Measurements from ENCODE around the gene TAS1R3.

TAS1R3 gene

DNA sequence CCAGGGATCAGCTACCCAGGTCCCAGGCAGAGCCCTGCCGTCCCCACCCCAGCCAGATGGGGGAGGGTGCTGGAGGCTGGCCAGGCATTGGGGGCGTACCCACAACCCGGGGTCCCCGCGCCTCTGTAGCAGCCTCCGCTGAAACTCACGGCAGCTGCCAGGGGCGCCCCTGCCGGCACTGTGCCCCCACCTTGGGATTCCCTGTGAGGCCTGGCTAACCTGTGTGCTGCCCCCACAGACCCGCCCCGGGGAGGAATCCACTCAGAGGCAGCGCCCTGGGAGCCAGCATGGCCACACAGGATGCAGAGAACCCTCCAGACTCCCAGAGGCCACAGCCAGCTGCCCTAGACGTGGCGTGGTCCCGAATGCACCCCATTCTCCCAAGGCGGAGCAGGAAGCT, 14.3 kb downstream of the TAS1R3 start:
- TF ChIP-seq SIN3A (IDR thresholded peaks at IDR 0.05; ENCODE audit: borderline replicate concordance, insufficient read depth, low read length): no peak
- TF ChIP-seq POLR2AphosphoS5 (IDR thresholded peaks at IDR 0.05; ENCODE audit: low read depth, low read length): no peak
- TF ChIP-seq TAF1 (IDR thresholded peaks at IDR 0.05; ENCODE audit: borderline replicate concordance, insufficient read depth, low read length): no peak
- no peak for TF ChIP-seq FOXP2 (optimal IDR thresholded peaks at IDR 0.05; ENCODE audit: borderline replicate concordance, extremely low read depth, extremely low read length, insufficient read depth)
- TF ChIP-seq, protein P1, sequence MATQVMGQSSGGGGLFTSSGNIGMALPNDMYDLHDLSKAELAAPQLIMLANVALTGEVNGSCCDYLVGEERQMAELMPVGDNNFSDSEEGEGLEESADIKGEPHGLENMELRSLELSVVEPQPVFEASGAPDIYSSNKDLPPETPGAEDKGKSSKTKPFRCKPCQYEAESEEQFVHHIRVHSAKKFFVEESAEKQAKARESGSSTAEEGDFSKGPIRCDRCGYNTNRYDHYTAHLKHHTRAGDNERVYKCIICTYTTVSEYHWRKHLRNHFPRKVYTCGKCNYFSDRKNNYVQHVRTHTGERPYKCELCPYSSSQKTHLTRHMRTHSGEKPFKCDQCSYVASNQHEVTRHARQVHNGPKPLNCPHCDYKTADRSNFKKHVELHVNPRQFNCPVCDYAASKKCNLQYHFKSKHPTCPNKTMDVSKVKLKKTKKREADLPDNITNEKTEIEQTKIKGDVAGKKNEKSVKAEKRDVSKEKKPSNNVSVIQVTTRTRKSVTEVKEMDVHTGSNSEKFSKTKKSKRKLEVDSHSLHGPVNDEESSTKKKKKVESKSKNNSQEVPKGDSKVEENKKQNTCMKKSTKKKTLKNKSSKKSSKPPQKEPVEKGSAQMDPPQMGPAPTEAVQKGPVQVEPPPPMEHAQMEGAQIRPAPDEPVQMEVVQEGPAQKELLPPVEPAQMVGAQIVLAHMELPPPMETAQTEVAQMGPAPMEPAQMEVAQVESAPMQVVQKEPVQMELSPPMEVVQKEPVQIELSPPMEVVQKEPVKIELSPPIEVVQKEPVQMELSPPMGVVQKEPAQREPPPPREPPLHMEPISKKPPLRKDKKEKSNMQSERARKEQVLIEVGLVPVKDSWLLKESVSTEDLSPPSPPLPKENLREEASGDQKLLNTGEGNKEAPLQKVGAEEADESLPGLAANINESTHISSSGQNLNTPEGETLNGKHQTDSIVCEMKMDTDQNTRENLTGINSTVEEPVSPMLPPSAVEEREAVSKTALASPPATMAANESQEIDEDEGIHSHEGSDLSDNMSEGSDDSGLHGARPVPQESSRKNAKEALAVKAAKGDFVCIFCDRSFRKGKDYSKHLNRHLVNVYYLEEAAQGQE (IDR thresholded peaks at IDR 0.05; ENCODE audit: insufficient read depth in 1 of 2, low read depth in 2 of 2, low read length in 2 of 2): no peak

DNA sequence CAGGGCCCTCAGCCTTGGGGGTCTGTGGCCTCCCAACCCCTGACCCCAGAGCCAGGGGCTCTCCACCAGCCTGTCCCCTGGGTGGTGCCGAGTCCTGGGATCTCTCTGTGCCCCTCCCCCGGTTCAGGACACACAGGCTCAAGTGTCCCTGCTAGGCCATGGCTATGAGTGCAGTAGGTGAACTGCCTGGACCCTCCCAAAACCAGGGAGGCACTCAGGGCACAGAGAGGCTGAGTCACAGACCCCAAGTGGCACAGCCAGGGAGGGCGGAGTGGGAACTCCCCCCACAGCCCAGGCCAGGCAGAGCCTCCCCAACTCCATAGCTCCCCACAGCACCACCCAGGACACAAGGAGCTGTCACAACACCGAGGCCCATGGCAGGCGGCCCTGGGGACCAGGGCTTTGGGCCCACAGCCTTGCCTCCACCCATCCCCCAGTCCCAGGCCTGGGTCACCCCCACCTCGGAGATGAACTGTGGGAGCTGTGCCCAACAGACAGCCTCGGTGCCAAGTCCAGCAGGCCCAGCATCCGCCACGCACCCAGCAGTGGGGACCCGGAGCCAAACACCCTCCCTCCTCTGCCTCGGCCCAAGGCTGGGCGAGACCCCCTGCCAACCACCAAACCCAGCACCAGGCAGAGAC, 14.9 kb downstream of the TAS1R3 start:
- TF ChIP-seq, protein P1 (IDR thresholded peaks at IDR 0.05; ENCODE audit: insufficient read depth in 1 of 2, low read depth in 2 of 2, low read length in 2 of 2): no peak
- TF ChIP-seq POLR2AphosphoS5 (IDR thresholded peaks at IDR 0.05; ENCODE audit: low read depth, low read length): no peak
- no peak for TF ChIP-seq TAF1 (IDR thresholded peaks at IDR 0.05; ENCODE audit: borderline replicate concordance, insufficient read depth, low read length)
- no peak for TF ChIP-seq SIN3A (IDR thresholded peaks at IDR 0.05; ENCODE audit: borderline replicate concordance, insufficient read depth, low read length)
- TF ChIP-seq FOXP2 (optimal IDR thresholded peaks at IDR 0.05; ENCODE audit: borderline replicate concordance, extremely low read depth, extremely low read length, insufficient read depth): no peak

DNA sequence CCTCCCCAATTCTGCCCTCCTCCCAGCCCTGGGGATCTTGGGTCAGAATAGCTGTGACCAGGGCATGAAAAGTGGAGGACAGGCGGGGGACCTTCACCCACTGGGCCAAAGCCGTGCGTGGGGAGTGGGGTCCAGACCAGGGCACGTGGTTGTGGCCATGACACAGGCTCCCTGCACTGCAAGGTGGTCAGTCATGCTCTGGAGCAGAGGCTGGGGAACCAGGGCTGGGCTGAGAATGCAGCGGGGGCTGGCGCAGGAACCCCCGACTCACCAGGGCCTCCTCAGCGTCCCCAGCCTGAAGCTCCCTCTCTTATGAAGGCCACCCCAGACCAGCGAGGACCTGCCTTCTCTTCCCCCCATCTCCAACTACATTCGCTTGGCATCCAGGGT, 15.4 kb downstream of the TAS1R3 start:
- TF ChIP-seq POLR2AphosphoS5 (IDR thresholded peaks at IDR 0.05; ENCODE audit: low read depth, low read length): no peak
- no peak for TF ChIP-seq TAF1 (IDR thresholded peaks at IDR 0.05; ENCODE audit: borderline replicate concordance, insufficient read depth, low read length)
- no peak for TF ChIP-seq FOXP2 (optimal IDR thresholded peaks at IDR 0.05; ENCODE audit: borderline replicate concordance, extremely low read depth, extremely low read length, insufficient read depth)
- TF ChIP-seq, protein P1 (IDR thresholded peaks at IDR 0.05; ENCODE audit: insufficient read depth in 1 of 2, low read depth in 2 of 2, low read length in 2 of 2): no peak
- TF ChIP-seq SIN3A (IDR thresholded peaks at IDR 0.05; ENCODE audit: borderline replicate concordance, insufficient read depth, low read length): no peak

DNA sequence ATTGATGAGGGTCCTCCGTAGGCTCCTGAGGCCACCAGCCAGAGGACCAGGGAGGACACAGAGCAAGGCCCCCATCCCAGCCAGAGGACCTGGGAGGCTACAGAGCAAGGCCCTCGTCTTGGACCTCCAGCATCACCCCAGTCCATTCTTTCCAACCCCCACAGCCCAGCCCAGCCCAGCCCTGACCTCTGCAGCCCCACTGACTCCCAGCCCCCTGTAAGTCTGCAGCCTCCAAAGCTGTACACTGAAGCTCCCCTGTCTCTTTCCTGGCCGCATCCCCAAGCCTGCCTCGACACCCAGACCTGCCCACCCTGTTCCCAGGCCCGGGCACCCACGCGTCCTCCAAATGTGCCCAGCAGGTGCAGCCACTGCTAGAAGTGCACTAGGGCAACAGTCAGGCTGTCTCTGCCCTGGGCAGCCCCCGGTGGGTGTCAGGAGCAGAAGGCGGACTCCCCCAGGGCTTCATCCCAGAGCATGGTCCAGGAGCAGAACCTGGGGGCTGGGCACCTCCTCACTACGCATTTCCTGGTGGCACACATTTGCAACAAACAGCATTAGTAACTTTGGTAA, 16.0 kb downstream of the TAS1R3 start:
- TF ChIP-seq FOXP2 (optimal IDR thresholded peaks at IDR 0.05; ENCODE audit: borderline replicate concordance, extremely low read depth, extremely low read length, insufficient read depth): no peak
- TF ChIP-seq, protein P1 (IDR thresholded peaks at IDR 0.05; ENCODE audit: insufficient read depth in 1 of 2, low read depth in 2 of 2, low read length in 2 of 2): no peak
- no peak for TF ChIP-seq TAF1 (IDR thresholded peaks at IDR 0.05; ENCODE audit: borderline replicate concordance, insufficient read depth, low read length)
- TF ChIP-seq POLR2AphosphoS5 (IDR thresholded peaks at IDR 0.05; ENCODE audit: low read depth, low read length): no peak
- no peak for TF ChIP-seq SIN3A (IDR thresholded peaks at IDR 0.05; ENCODE audit: borderline replicate concordance, insufficient read depth, low read length)

Data from PFSK-1 (cell line).